ENCODE results near the gene GALNT18. TPM values are rescaled to one million over a fixed set of nuclear protein-coding genes. Genes with fewer than 3 reads are reported as not detected.

The GALNT18 gene
- total and polyA plus RNA-seq, 9 donors = 3.0 to 13.2 (median 7.7) TPM

- Histone ChIP-seq H3K27ac (no peak overlapping the region), H3K36me3 (no peaks in the 10 kb centered on the region), H3K4me3 (no peak overlapping the region), H3K27me3 (no peaks in the 10 kb centered on the region), H3K4me1 (ENCODE audit: insufficient read depth) (no peaks in the 10 kb centered on the region), H3K9me3 (no peaks in the 10 kb centered on the region)
- intact Hi-C loops (cut with DNase I) = no loop called here
- WGBS, 3 donors = 82 to 95% (median 91%) methylated on average over 4 of the region's 4 CpGs
- no peak for TF ChIP-seq POLR2A (IDR thresholded peaks at IDR 0.05)
- no peak for TF ChIP-seq EP300 (IDR thresholded peaks at IDR 0.05)
- no peak for TF ChIP-seq CTCF (IDR thresholded peaks at IDR 0.05)
- DNase-seq = no peak
These were observed 140.4 kb downstream of the GALNT18 start for GRCh38 chr11:11481371-11481770.

GRCh38 chr11:11480971-11481370, 140.8 kb downstream of the GALNT18 start:
- H3K27me3 ChIP-seq = no peaks in the 10 kb centered on the region
- DNase-seq = no peak
- TF ChIP-seq POLR2A (IDR thresholded peaks at IDR 0.05) (no peak), EP300 (IDR thresholded peaks at IDR 0.05) (no peak), CTCF (IDR thresholded peaks at IDR 0.05) (no peak)
- H3K27ac ChIP-seq = no peak overlapping the region
- no peaks in the 10 kb centered on the region for H3K4me1 ChIP-seq (ENCODE audit: insufficient read depth)
- 70 to 84% (median 82%) methylated on average over 2 of the region's 3 CpGs for WGBS, 3 donors
- intact Hi-C loops (cut with DNase I) = no loop called here
- H3K9me3 ChIP-seq = no peaks in the 10 kb centered on the region
- H3K4me3 ChIP-seq = no peak overlapping the region
- no peaks in the 10 kb centered on the region for H3K36me3 ChIP-seq

GRCh38 chr11:11478687-11479086, 143.1 kb downstream of the GALNT18 start:
- no peaks in the 10 kb centered on the region for H3K4me1 ChIP-seq (ENCODE audit: insufficient read depth)
- no peak overlapping the region for H3K4me3 ChIP-seq
- WGBS, 3 donors = 81 to 92% (median 83%) methylated on average over 12 of the region's 12 CpGs
- H3K9me3 ChIP-seq = no peaks in the 10 kb centered on the region
- DNase-seq = no peak
- intact Hi-C loops (cut with DNase I) = no loop called here
- H3K27ac ChIP-seq = no peak overlapping the region
- H3K36me3 ChIP-seq = no peaks in the 10 kb centered on the region
- TF ChIP-seq CTCF (IDR thresholded peaks at IDR 0.05) (no peak), EP300 (IDR thresholded peaks at IDR 0.05) (no peak), POLR2A (IDR thresholded peaks at IDR 0.05) (no peak)
- no peaks in the 10 kb centered on the region for H3K27me3 ChIP-seq

- no peak for DNase-seq
- no peak for TF ChIP-seq CTCF (IDR thresholded peaks at IDR 0.05)
- no peak for TF ChIP-seq POLR2A (IDR thresholded peaks at IDR 0.05)
- TF ChIP-seq EP300 (IDR thresholded peaks at IDR 0.05) = no peak
- intact Hi-C loops (cut with DNase I) = no loop called here
- Histone ChIP-seq H3K36me3 (no peaks in the 10 kb centered on the region), H3K4me1 (ENCODE audit: insufficient read depth) (no peaks in the 10 kb centered on the region), H3K9me3 (no peaks in the 10 kb centered on the region), H3K27me3 (no peaks in the 10 kb centered on the region), H3K4me3 (no peak overlapping the region), H3K27ac (no peak overlapping the region)
- 62 to 87% (median 69%) methylated on average over 2 of the region's 2 CpGs for WGBS, 3 donors
These were observed 143.9 kb downstream of the GALNT18 start for GRCh38 chr11:11477695-11478420.

All from ovary (tissue), 9 donors.